22Rv1 (cell line): ENCODE data around the gene ATG14.

Experiments
- CTCF ChIP-seq: fragments of 450-650 bp; IDR thresholded peaks from 2 replicates; pipeline ENCODE4 v1.5.1; 2017; ENCODE audit warnings: mild to moderate bottlenecking
- ZFX ChIP-seq: fragments of 450-650 bp; IDR thresholded peaks from 2 replicates; pipeline ENCODE4 v1.6.1; 2017; ENCODE audit warnings: antibody characterized with exemption, borderline replicate concordance

GRCh38 chr14:55414551-55414950, 2.9 kb upstream of the ATG14 start:
- TF ChIP-seq CTCF, result no peak
- no peak for TF ChIP-seq ZFX
